ENCODE measurements around the gene TXNDC11. TPM values are rescaled to one million over a fixed set of nuclear protein-coding genes. Genes with fewer than 3 reads are reported as not detected.
A peak's percentile ranks its signal among the peaks of the same experiment; 100 is the strongest.

TXNDC11 gene
- total and polyA plus RNA-seq, 4 donors = 64.8 to 78.8 (median 72.2) TPM

- WGBS, 2 donors = 75 to 80% methylated on average over 25 of the region's 25 CpGs
- Histone ChIP-seq H3K4me3 (no peak overlapping the region), H3K4me1 (ENCODE audit: control insufficient read depth in 5 of 5, insufficient read depth in 5 of 5, low read length in 5 of 5) (peaks cover 0 to 52% (median 24%) of the 10 kb centered on the region in 5 donors), H3K9ac (ENCODE audit: insufficient read depth in 1 of 2, low read length in 2 of 2) (no peak overlapping the region), H3K27me3 (ENCODE audit: control insufficient read depth in 3 of 3, insufficient read depth in 3 of 3, low read length in 2 of 3) (no peaks in the 10 kb centered on the region), H3K9me3 (ENCODE audit: control insufficient read depth in 4 of 4, insufficient read depth in 3 of 4, low read length in 3 of 4) (no peaks in the 10 kb centered on the region), H3K27ac (ENCODE audit: low read depth in 1 of 2, low read length in 1 of 2) (peak overlapping the region in 1 of 2 donors; percentile 34), H3K36me3 (ENCODE audit: control insufficient read depth in 4 of 4, insufficient read depth in 4 of 4, low read length in 4 of 4) (peaks cover 0 to 19% (median 9%) of the 10 kb centered on the region in 4 donors)
- DNase-seq (peak in 1 of 3 donors; percentile 17), ATAC-seq (ENCODE audit: insufficient read depth, low FRiP score) (no peak)
- TF ChIP-seq, protein P1, sequence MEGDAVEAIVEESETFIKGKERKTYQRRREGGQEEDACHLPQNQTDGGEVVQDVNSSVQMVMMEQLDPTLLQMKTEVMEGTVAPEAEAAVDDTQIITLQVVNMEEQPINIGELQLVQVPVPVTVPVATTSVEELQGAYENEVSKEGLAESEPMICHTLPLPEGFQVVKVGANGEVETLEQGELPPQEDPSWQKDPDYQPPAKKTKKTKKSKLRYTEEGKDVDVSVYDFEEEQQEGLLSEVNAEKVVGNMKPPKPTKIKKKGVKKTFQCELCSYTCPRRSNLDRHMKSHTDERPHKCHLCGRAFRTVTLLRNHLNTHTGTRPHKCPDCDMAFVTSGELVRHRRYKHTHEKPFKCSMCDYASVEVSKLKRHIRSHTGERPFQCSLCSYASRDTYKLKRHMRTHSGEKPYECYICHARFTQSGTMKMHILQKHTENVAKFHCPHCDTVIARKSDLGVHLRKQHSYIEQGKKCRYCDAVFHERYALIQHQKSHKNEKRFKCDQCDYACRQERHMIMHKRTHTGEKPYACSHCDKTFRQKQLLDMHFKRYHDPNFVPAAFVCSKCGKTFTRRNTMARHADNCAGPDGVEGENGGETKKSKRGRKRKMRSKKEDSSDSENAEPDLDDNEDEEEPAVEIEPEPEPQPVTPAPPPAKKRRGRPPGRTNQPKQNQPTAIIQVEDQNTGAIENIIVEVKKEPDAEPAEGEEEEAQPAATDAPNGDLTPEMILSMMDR (IDR thresholded peaks at IDR 0.05; ENCODE audit: control extremely low read depth, extremely low read depth) = no peak
Measured at GRCh38 chr16:11672206-11673090, 70.2 kb downstream of the TXNDC11 start.

- 90 to 94% methylated on average over 7 to 8 of the region's 8 CpGs for WGBS, 2 donors
Measured at GRCh38 chr16:11671676-11672075, 71.0 kb downstream of the TXNDC11 start.

DNA sequence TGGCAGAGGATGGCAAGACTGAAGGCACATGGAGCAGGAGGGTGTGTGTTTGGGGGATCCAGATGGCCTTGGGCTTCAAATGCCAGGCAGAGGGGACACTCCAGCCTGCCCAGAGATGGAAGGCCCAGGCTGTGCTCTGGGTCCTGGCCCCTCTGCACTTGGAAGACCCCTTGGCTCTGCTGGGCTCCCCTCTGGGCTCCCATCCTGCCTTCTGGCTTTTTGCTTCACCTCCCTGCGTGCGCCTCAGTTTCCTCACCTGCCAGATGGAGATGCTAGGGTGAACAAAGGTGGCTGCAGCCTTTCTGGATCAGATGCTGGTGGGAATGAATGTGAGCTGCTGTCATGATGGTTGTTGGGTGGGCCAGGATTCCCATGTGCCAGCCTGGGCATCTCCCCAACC is 71.4 kb downstream of the TXNDC11 start:
- no peaks in the 10 kb centered on the region for H3K27me3 ChIP-seq (ENCODE audit: control insufficient read depth in 3 of 3, insufficient read depth in 3 of 3, low read length in 2 of 3)
- ATAC-seq (ENCODE audit: insufficient read depth, low FRiP score) = no peak
- H3K27ac ChIP-seq (ENCODE audit: low read depth in 1 of 2, low read length in 1 of 2) = no peak overlapping the region
- peaks cover 0 to 54% (median 24%) of the 10 kb centered on the region in 5 donors for H3K4me1 ChIP-seq (ENCODE audit: control insufficient read depth in 5 of 5, insufficient read depth in 5 of 5, low read length in 5 of 5)
- peaks cover 0 to 8% (median 3%) of the 10 kb centered on the region in 4 donors for H3K36me3 ChIP-seq (ENCODE audit: control insufficient read depth in 4 of 4, insufficient read depth in 4 of 4, low read length in 4 of 4)
- 100% methylated on average over 2 of the region's 2 CpGs for WGBS, 2 donors
- no peak overlapping the region for H3K4me3 ChIP-seq
- H3K9me3 ChIP-seq (ENCODE audit: control insufficient read depth in 4 of 4, insufficient read depth in 3 of 4, low read length in 3 of 4) = no peaks in the 10 kb centered on the region
- DNase-seq = no peak
- TF ChIP-seq, protein P1 (IDR thresholded peaks at IDR 0.05; ENCODE audit: control extremely low read depth, extremely low read depth) = no peak
- H3K9ac ChIP-seq (ENCODE audit: insufficient read depth in 1 of 2, low read length in 2 of 2) = no peak overlapping the region

More at GRCh38 chr16:11671676-11672075, 71.0 kb downstream of the TXNDC11 start:
- TF ChIP-seq, protein P1 (IDR thresholded peaks at IDR 0.05; ENCODE audit: control extremely low read depth, extremely low read depth) = no peak
- Histone ChIP-seq H3K9me3 (ENCODE audit: control insufficient read depth in 4 of 4, insufficient read depth in 3 of 4, low read length in 3 of 4) (no peaks in the 10 kb centered on the region), H3K27ac (ENCODE audit: low read depth in 1 of 2, low read length in 1 of 2) (no peak overlapping the region), H3K4me1 (ENCODE audit: control insufficient read depth in 5 of 5, insufficient read depth in 5 of 5, low read length in 5 of 5) (peaks cover 0 to 54% (median 24%) of the 10 kb centered on the region in 5 donors), H3K27me3 (ENCODE audit: control insufficient read depth in 3 of 3, insufficient read depth in 3 of 3, low read length in 2 of 3) (no peaks in the 10 kb centered on the region), H3K9ac (ENCODE audit: insufficient read depth in 1 of 2, low read length in 2 of 2) (no peak overlapping the region), H3K36me3 (ENCODE audit: control insufficient read depth in 4 of 4, insufficient read depth in 4 of 4, low read length in 4 of 4) (peaks cover 0 to 12% (median 5%) of the 10 kb centered on the region in 4 donors), H3K4me3 (no peak overlapping the region)
- ATAC-seq (ENCODE audit: insufficient read depth, low FRiP score) (no peak), DNase-seq (no peak)
